ENCODE measurements around the gene ASIC4. TPM values are rescaled to one million over a fixed set of nuclear protein-coding genes. Genes with fewer than 3 reads are reported as not detected.

Gene ASIC4
- total and polyA plus RNA-seq, 2 of the 8 experiments (the other 6 are each of a cell fraction or from before 2014, with no cell fraction given) = 0.12 to 0.22 TPM

GRCh38 chr2:219498280-219499057 lies 15.8 kb upstream of the ASIC4 start, which contains the start of gene GMPPA:
Gene GMPPA (plus strand): TSS chr2:219498891. CDS start chr2:219499976, 1,085 bp downstream.
- Histone ChIP-seq H2BK120ac (replicated peaks; ENCODE audit: low read depth, low read length) (no peak within 1 kb of the TSS), H3K9me3 (ENCODE audit: insufficient read depth in 2 of 2, low read depth in 1 of 2, low read length in 1 of 2) (no peaks in the 10 kb centered on the region), H3K79me2 (ENCODE audit: control insufficient read depth in 1 of 2, insufficient read depth in 2 of 2, low read length in 2 of 2) (no peaks in the 10 kb centered on the region), H3K9ac (replicated peaks in 1 of 4; ENCODE audit: extremely low read depth in 1 of 4, low read depth in 3 of 4, low read length in 3 of 4) (peak within 1 kb of the TSS in 3 of 4 experiments; percentile 48 to 79 (median 50); a peak in 5 of 7 replicates), H4K5ac (ENCODE audit: insufficient read length, low read depth, low read length) (no peak within 1 kb of the TSS), H2AK5ac (ENCODE audit: low read depth, low read length) (peak within 1 kb of the TSS; percentile 46; the same call in 1 of the 2 replicates), H4K91ac (replicated peaks; ENCODE audit: insufficient read length, low read length) (peak within 1 kb of the TSS; percentile 81), H3K23ac (ENCODE audit: insufficient read length) (no peak within 1 kb of the TSS), H3K23me2 (ENCODE audit: low read depth, low read length) (peaks cover 24% of the 10 kb centered on the region), H3K79me1 (ENCODE audit: low read depth, low read length) (no peaks in the 10 kb centered on the region; the same call in 1 of the 2 replicates), H2BK15ac (ENCODE audit: low read length) (no peak within 1 kb of the TSS), H3K4me3 (ENCODE audit: extremely low read depth in 1 of 4, insufficient read depth in 2 of 4, low read depth in 3 of 4, low read length in 4 of 4) (peak within 1 kb of the TSS; percentile 57 to 72 (median 65)), H3K27ac (ENCODE audit: low read depth, low read length) (no peak within 1 kb of the TSS), H2BK20ac (ENCODE audit: low read length) (0 out of 2 replicates have a peak within 1 kb of the TSS, but pooled peaks have one; percentile 13), H3K4ac (replicated peaks; ENCODE audit: insufficient read length, low read depth, low read length) (peak within 1 kb of the TSS; percentile 91), H3K36me3 (ENCODE audit: control insufficient read depth in 2 of 4, insufficient read depth in 4 of 4, low read length in 3 of 4) (peaks cover 0 to 2% (median 0%) of the 10 kb centered on the region in 4 experiments; a peak in 1 of 8 replicates), H3K4me2 (ENCODE audit: insufficient read depth in 1 of 2, low read depth in 2 of 2, low read length in 2 of 2) (peak within 1 kb of the TSS; percentile 97 to 99), H3K4me1 (replicated peaks in 1 of 4; ENCODE audit: control insufficient read depth in 3 of 4, insufficient read depth in 4 of 4, low read length in 3 of 4) (peaks cover 9 to 41% (median 21%) of the 10 kb centered on the region in 4 experiments), H2AFZ (ENCODE audit: low read length) (peak within 1 kb of the TSS; percentile 74), H4K8ac (ENCODE audit: extremely low read depth, insufficient read depth, low read length) (peak within 1 kb of the TSS; percentile 43; the same call in 1 of the 2 replicates), H3K27me3 (replicated peaks in 1 of 4; ENCODE audit: control insufficient read depth in 3 of 4, extremely low read depth in 1 of 4, insufficient read depth in 3 of 4, low read length in 3 of 4) (peaks cover 20 to 40% (median 32%) of the 10 kb centered on the region in 4 experiments), H2BK5ac (ENCODE audit: low read depth, low read length) (peak within 1 kb of the TSS; percentile 66; the same call in 1 of the 2 replicates), H4K20me1 (replicated peaks in 1 of 2; ENCODE audit: control insufficient read depth in 1 of 2, insufficient read depth in 2 of 2, low read length in 2 of 2) (no peaks in the 10 kb centered on the region), H3K18ac (ENCODE audit: extremely low read depth, low read length) (peak within 1 kb of the TSS; percentile 10; the same call in 1 of the 2 replicates), H3K14ac (ENCODE audit: insufficient read length) (no peak within 1 kb of the TSS), H3K56ac (replicated peaks; ENCODE audit: insufficient read length, low read depth, low read length) (peak within 1 kb of the TSS; percentile 1), H2BK12ac (ENCODE audit: low read depth, low read length) (peak within 1 kb of the TSS; percentile 86; the same call in 1 of the 2 replicates)
- ChIA-PET CTCF (ENCODE audit: partially characterized antibody) (interaction anchor here (0.8 to 113.1 kb wide), 7 partner anchors 9 to 144 kb away, joined by 3 to 7248 read pairs (median 5); partner anchors contain the start of genes ASIC4, CHPF, DES and GMPPA), POLR2A (ENCODE audit: partially characterized antibody) (interaction anchor here (0.9 to 19.9 kb wide), 14 partner anchors 8 to 195 kb away, joined by 3 to 216 read pairs (median 6); partner anchors contain the start of genes ASIC4, CHPF, STK11IP and TMEM198)
- FAIRE-seq = peak; percentile 79
- 2% methylated on average over 49 of the region's 49 CpGs; no CpG with 5 or more reads in 1 of the 2 experiments for WGBS, 2 experiments (ENCODE audit: extremely low coverage in 1 of 2, insufficient coverage in 1 of 2, insufficient read length in 1 of 2, insufficient replicate concordance in 2 of 2, low coverage in 1 of 2, low lambda C conversion rate in 2 of 2, missing lambda C conversion rate in 1 of 2)
- DNase-seq (ENCODE audit: low read depth in 1 of 2, low spot score in 2 of 2) = peak; percentile 95 to 97
- TF ChIP-seq, protein P1, sequence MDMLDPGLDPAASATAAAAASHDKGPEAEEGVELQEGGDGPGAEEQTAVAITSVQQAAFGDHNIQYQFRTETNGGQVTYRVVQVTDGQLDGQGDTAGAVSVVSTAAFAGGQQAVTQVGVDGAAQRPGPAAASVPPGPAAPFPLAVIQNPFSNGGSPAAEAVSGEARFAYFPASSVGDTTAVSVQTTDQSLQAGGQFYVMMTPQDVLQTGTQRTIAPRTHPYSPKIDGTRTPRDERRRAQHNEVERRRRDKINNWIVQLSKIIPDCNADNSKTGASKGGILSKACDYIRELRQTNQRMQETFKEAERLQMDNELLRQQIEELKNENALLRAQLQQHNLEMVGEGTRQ (IDR thresholded peaks at IDR 0.05; ENCODE audit: low read length) = peak; percentile 56; the same call in 1 of the 2 replicates
- TF ChIP-seq ZNF274 (IDR thresholded peaks at IDR 0.05; ENCODE audit: borderline replicate concordance, extremely low read depth, low read length) (no peak), BCL11A (IDR thresholded peaks at IDR 0.05; ENCODE audit: low read depth in 2 of 2, low read length in 2 of 2) (no peak), EZH2 (IDR thresholded peaks at IDR 0.05; ENCODE audit: low read depth, low read length, severe bottlenecking) (no peak), CBX5 (IDR thresholded peaks at IDR 0.05; ENCODE audit: low read depth, low read length) (no peak), YY1 (IDR thresholded peaks at IDR 0.05; ENCODE audit: low read depth, low read length) (no peak), POLR2AphosphoS5 (IDR thresholded peaks at IDR 0.05; ENCODE audit: low read depth, low read length) (peak; percentile 51; the same call in 1 of the 2 replicates), GTF2F1 (IDR thresholded peaks at IDR 0.05; ENCODE audit: borderline replicate concordance, low read depth, low read length) (no peak)
- TF ChIP-seq, protein P2, sequence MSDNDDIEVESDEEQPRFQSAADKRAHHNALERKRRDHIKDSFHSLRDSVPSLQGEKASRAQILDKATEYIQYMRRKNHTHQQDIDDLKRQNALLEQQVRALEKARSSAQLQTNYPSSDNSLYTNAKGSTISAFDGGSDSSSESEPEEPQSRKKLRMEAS (IDR thresholded peaks at IDR 0.05) = peak; percentile 88
